ENCODE measurements around the gene TRIM34.
"Not testable (repeated sequence)": the region's sequence is repeated elsewhere in the genome, so short reads cannot be mapped to it uniquely, and the experiment has no call there.

The TRIM34 gene

DNA sequence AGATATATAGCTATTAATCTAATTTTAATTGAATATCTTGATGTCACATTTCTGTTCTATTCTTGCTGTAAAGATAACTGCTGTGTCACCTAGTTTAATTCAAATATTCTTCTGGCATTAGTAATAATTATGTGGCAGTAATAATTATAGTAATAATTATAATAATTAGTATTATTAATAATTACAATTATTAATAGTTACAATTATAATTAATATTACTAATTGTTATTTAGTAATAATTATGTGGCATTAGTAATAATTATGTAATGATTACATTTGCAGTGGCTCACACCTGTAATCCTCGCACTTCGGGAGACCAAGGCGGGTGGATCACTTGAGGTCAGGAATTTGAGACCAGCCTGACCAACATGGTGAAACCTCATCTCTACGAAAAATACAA is 61.6 kb downstream of the TRIM34 start:
- Histone ChIP-seq H3K4me3 (ENCODE audit: low read depth in 1 of 2, low read length in 1 of 2) (no peak overlapping the region), H3K36me3 (no peaks in the 10 kb centered on the region), H3K27me3 (no peaks in the 10 kb centered on the region), H3K9me3 (no peaks in the 10 kb centered on the region), H3K27ac (no peak overlapping the region), H3K4me1 (ENCODE audit: control insufficient read depth in 1 of 2, insufficient read depth in 1 of 2, low read depth in 1 of 2, low read length in 1 of 2) (peaks cover 40 to 42% of the 10 kb centered on the region in 2 experiments)
- TF ChIP-seq CTCF (IDR thresholded peaks at IDR 0.05), result no peak

- Histone ChIP-seq H3K4me1 (ENCODE audit: control insufficient read depth in 1 of 2, insufficient read depth in 1 of 2, low read depth in 1 of 2, low read length in 1 of 2) (peaks cover 52 to 55% of the 10 kb centered on the region in 2 experiments), H3K36me3 (no peaks in the 10 kb centered on the region), H3K4me3 (ENCODE audit: low read depth in 1 of 2, low read length in 1 of 2) (no peak overlapping the region), H3K27ac (peak overlapping the region; percentile 84), H3K27me3 (no peaks in the 10 kb centered on the region), H3K9me3 (no peaks in the 10 kb centered on the region)
- TF ChIP-seq CTCF (IDR thresholded peaks at IDR 0.05), result no peak
These were observed 63.7 kb downstream of the TRIM34 start for GRCh38 chr11:5688482-5688881.

- H3K36me3 ChIP-seq, result no peaks in the 10 kb centered on the region
- peak within 1 kb of the TSS; percentile 84 for H3K27ac ChIP-seq
- no peaks in the 10 kb centered on the region for H3K27me3 ChIP-seq
- H3K9me3 ChIP-seq, result no peaks in the 10 kb centered on the region
- TF ChIP-seq CTCF (IDR thresholded peaks at IDR 0.05), result no peak
- peaks cover 46 to 48% of the 10 kb centered on the region in 2 experiments for H3K4me1 ChIP-seq (ENCODE audit: control insufficient read depth in 1 of 2, insufficient read depth in 1 of 2, low read depth in 1 of 2, low read length in 1 of 2)
- H3K4me3 ChIP-seq (ENCODE audit: low read depth in 1 of 2, low read length in 1 of 2), result peak within 1 kb of the TSS; percentile 53 to 73
These were observed 64.8 kb downstream of the TRIM34 start, which contains the start of gene TRIM22 for GRCh38 chr11:5689551-5689983. Gene TRIM22, plus strand, starts transcription at chr11:5689790. Its CDS starts 6,443 bp downstream, at chr11:5696233.

DNA sequence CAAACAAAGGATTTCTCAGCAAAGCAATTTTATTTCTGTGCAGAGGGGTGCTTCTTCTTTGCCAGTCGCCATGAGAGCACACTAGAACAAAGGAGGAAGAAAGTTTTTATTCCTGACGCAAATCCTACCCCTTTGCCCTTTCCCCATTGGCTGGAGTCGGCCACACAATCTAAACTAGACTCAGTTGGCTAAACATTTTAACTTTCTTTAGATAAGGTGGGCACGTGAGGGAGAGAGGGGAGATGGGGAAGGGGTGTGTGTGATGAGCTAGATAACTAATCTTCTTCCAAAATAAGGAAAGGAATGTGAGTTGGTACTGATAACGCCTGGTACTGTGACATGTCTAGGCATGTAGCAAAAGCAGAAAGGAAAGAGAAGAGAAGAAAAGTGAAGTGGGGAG is 65.4 kb downstream of the TRIM34 start:
- Histone ChIP-seq H3K36me3 (no peaks in the 10 kb centered on the region), H3K27me3 (no peaks in the 10 kb centered on the region), H3K4me3 (ENCODE audit: low read depth in 1 of 2, low read length in 1 of 2) (peak overlapping the region; percentile 53 to 73), H3K9me3 (no peaks in the 10 kb centered on the region), H3K27ac (peak overlapping the region; percentile 84), H3K4me1 (ENCODE audit: control insufficient read depth in 1 of 2, insufficient read depth in 1 of 2, low read depth in 1 of 2, low read length in 1 of 2) (peaks cover 42 to 43% of the 10 kb centered on the region in 2 experiments)
- TF ChIP-seq CTCF (IDR thresholded peaks at IDR 0.05), result no peak

- Histone ChIP-seq H3K4me3 (ENCODE audit: low read depth in 1 of 2, low read length in 1 of 2) (peak overlapping the region; percentile 53 to 73), H3K4me1 (ENCODE audit: control insufficient read depth in 1 of 2, insufficient read depth in 1 of 2, low read depth in 1 of 2, low read length in 1 of 2) (peaks cover 39 to 40% of the 10 kb centered on the region in 2 experiments), H3K27ac (peak overlapping the region; percentile 84), H3K9me3 (no peaks in the 10 kb centered on the region), H3K27me3 (no peaks in the 10 kb centered on the region), H3K36me3 (no peaks in the 10 kb centered on the region)
- TF ChIP-seq CTCF (IDR thresholded peaks at IDR 0.05), result no peak
These were observed 65.9 kb downstream of the TRIM34 start for GRCh38 chr11:5690736-5691135.

DNA sequence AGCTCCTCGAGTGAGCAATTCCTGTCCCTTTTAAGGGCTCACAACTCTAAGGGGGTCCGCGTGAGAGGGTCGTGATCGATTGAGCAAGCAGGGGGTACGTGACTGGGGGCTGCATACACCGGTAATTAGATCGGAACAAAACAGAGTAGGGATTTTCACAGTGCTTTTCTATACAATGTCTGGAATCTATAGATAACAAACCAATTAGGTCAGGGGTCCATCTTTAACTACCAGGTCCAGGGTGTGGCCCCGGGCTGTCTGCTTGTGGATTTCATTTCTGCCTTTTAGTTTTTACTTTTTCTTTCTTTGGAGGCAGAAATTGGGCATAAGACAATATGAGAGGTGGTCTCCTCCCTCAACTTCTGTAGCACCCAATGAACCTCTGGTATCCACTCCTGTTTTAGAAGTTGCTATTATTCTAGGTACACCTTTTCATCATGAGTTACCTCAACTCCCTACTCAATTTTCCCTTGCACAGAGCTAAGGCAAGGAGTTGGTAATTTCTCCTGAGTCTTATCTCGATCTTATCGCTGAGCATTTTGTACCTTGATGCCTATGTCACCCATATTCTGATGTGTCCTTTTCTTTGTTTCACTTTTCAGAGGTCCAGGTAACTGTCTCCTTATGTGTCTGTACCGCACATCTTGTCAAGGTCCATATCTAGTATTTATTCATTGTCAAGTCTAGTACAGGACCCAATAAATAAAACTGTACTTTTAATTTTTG is 66.6 kb downstream of the TRIM34 start:
- not testable (repeated sequence) for H3K36me3 ChIP-seq, H3K27me3 ChIP-seq, H3K9me3 ChIP-seq
- peak overlapping the region; percentile 84 for H3K27ac ChIP-seq
- peak overlapping the region; percentile 53 to 73 for H3K4me3 ChIP-seq (ENCODE audit: low read depth in 1 of 2, low read length in 1 of 2)
- H3K4me1 ChIP-seq (ENCODE audit: control insufficient read depth in 1 of 2, insufficient read depth in 1 of 2, low read depth in 1 of 2, low read length in 1 of 2), result peaks cover 39 to 40% of the 10 kb centered on the region in 2 experiments
